T-helper 17 cell (primary cell): ENCODE results near the gene SCGB3A1. TPM values are rescaled to one million over a fixed set of nuclear protein-coding genes. Genes with fewer than 3 reads are reported as not detected.

Experiments used
- ATAC-seq: fragments of 150-1000 bp; cut with Tn5 transposase; 2 replicates; pipeline ENCODE4 v1.10.0; 2021; ENCODE audit warnings: mild to moderate bottlenecking, moderate library complexity
- DNase-seq, 3 donors: peaks; one replicate each; pipeline versions ENCODE4 v3.0.0 to v3.0.0-alpha.2; 2020 to 2021
- H3K9me3 ChIP-seq: one replicate; pipeline ENCODE4 v1.7.0; 2013; ENCODE audit warnings: low read length, mild to moderate bottlenecking; ENCODE audit not compliant: control insufficient read depth, poor library complexity, severe bottlenecking
- H3K27ac Mint-ChIP-seq: one replicate; pipeline ENCODE4 v1.8.0; 2022; ENCODE audit warnings: mild to moderate bottlenecking, moderate library complexity, mixed read lengths
- H3K27me3 Mint-ChIP-seq: one replicate; pipeline ENCODE4 v1.8.0; 2022; ENCODE audit warnings: mixed read lengths
- H3K36me3 Mint-ChIP-seq: one replicate; pipeline ENCODE4 v1.8.0; 2022; ENCODE audit warnings: low read depth, mixed read lengths
- H3K4me1 Mint-ChIP-seq: one replicate; pipeline ENCODE4 v1.8.0; 2022; ENCODE audit warnings: mild to moderate bottlenecking, mixed read lengths
- H3K4me3 Mint-ChIP-seq: one replicate; pipeline ENCODE4 v1.8.0; 2022; ENCODE audit warnings: mild to moderate bottlenecking, moderate library complexity, mixed read lengths
- total RNA-seq, 4 donors: library from RNA in 2 of 4; stranded (reverse) in 2 of 4; gene quantifications; one replicate each; pipeline ENCODE4 v1.2.3 and lab custom pipeline; 2022 to 2026

SCGB3A1 gene
- total RNA-seq, 2 donors from 2014 or later = 4.1 TPM; not detected in 1

- no peaks in the 10 kb centered on the region for H3K9me3 ChIP-seq
- peaks cover 5% of the 10 kb centered on the region for H3K36me3 Mint-ChIP-seq
- peaks cover 5% of the 10 kb centered on the region for H3K4me1 Mint-ChIP-seq
- no peak for DNase-seq
- H3K27ac Mint-ChIP-seq = no peak overlapping the region
- peaks cover 35% of the 10 kb centered on the region for H3K27me3 Mint-ChIP-seq
- H3K4me3 Mint-ChIP-seq = no peak overlapping the region
- no peak for ATAC-seq
Measured at GRCh38 chr5:180596115-180596667, 4.9 kb upstream of the SCGB3A1 start.

GRCh38 chr5:180595381-180596114 is 4.2 kb upstream of the SCGB3A1 start:
- no peak for ATAC-seq
- Mint-ChIP-seq H3K27ac (no peak overlapping the region), H3K4me1 (peaks cover 5% of the 10 kb centered on the region), H3K27me3 (peaks cover 33% of the 10 kb centered on the region), H3K36me3 (peaks cover 5% of the 10 kb centered on the region), H3K4me3 (no peak overlapping the region)
- no peak for DNase-seq
- no peaks in the 10 kb centered on the region for H3K9me3 ChIP-seq

- no peak for DNase-seq
- no peak overlapping the region for H3K4me3 Mint-ChIP-seq
Measured at GRCh38 chr5:180595046-180595379, 3.7 kb upstream of the SCGB3A1 start.

GRCh38 chr5:180594311-180595045 is 3.2 kb upstream of the SCGB3A1 start:
- Mint-ChIP-seq H3K36me3 (peaks cover 5% of the 10 kb centered on the region), H3K27me3 (peaks cover 32% of the 10 kb centered on the region), H3K4me1 (peaks cover 5% of the 10 kb centered on the region), H3K27ac (no peak overlapping the region), H3K4me3 (no peak overlapping the region)
- no peak for DNase-seq
- ATAC-seq = no peak
- no peaks in the 10 kb centered on the region for H3K9me3 ChIP-seq

More at GRCh38 chr5:180595046-180595379, 3.7 kb upstream of the SCGB3A1 start:
- Mint-ChIP-seq H3K27ac (no peak overlapping the region), H3K4me1 (peaks cover 5% of the 10 kb centered on the region), H3K36me3 (peaks cover 5% of the 10 kb centered on the region), H3K27me3 (peaks cover 28% of the 10 kb centered on the region)
- no peak for ATAC-seq
- H3K9me3 ChIP-seq = no peaks in the 10 kb centered on the region

DNA sequence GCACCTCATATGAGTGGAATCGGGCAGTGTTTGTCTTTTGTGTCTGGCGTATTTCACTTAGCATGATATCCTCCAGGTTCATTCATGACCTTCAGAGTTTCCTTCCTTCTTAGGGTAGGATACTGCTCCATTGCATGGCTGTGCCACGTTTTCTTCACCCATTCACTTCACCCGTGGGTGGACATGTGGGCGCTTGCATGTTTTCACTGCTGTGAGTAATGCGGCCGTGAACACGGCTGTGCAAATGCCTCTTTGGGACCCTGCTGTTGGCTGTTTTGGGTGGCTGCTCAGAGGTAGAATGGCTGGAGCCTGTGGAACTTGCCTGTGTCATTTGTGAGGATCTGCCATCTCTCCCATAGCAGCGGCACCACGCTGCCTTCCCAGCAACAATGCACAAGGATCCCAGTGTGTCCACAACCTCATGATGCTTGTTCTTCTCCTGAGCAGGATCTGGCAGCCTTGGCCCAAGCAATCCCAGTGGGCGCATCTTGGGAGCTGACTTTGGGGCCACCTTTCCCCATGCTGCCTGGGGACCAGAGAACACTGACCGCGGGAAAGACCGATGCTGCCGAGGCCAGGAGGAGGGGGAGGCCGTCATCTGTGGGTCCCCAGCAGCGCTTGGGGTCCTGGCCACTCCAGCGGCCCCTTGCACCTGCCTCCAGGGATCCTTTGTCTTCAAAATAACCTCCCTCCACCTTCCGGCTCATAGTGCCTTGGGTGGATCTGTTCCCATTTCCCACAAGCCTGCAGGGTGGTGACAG is 2.3 kb upstream of the SCGB3A1 start:
- H3K4me1 Mint-ChIP-seq = peaks cover 5% of the 10 kb centered on the region
- no peak overlapping the region for H3K4me3 Mint-ChIP-seq
- no peak overlapping the region for H3K27ac Mint-ChIP-seq
- ATAC-seq (no peak), DNase-seq (no peak)
- H3K9me3 ChIP-seq = no peaks in the 10 kb centered on the region
- H3K36me3 Mint-ChIP-seq = peaks cover 5% of the 10 kb centered on the region
- peaks cover 38% of the 10 kb centered on the region for H3K27me3 Mint-ChIP-seq

GRCh38 chr5:180592176-180592575 is 877 bp upstream of the SCGB3A1 start:
- Mint-ChIP-seq H3K4me3 (no peak overlapping the region), H3K27ac (no peak overlapping the region)

GRCh38 chr5:180590543-180591310 is 572 bp downstream of the SCGB3A1 start:
- no peak for DNase-seq
- no peak for ATAC-seq
- Mint-ChIP-seq H3K27ac (no peak overlapping the region), H3K4me3 (no peak overlapping the region), H3K27me3 (peaks cover 32% of the 10 kb centered on the region), H3K36me3 (peaks cover 5% of the 10 kb centered on the region), H3K4me1 (peaks cover 5% of the 10 kb centered on the region)
- no peaks in the 10 kb centered on the region for H3K9me3 ChIP-seq

More at GRCh38 chr5:180592176-180592575, 877 bp upstream of the SCGB3A1 start:
- peaks cover 32% of the 10 kb centered on the region for H3K27me3 Mint-ChIP-seq
- H3K4me1 Mint-ChIP-seq = peaks cover 5% of the 10 kb centered on the region
- no peaks in the 10 kb centered on the region for H3K9me3 ChIP-seq
- no peak for DNase-seq
- peaks cover 5% of the 10 kb centered on the region for H3K36me3 Mint-ChIP-seq
- ATAC-seq = no peak

- Mint-ChIP-seq H3K4me1 (peaks cover 5% of the 10 kb centered on the region), H3K27me3 (peaks cover 32% of the 10 kb centered on the region), H3K27ac (no peak overlapping the region), H3K4me3 (no peak overlapping the region), H3K36me3 (peaks cover 5% of the 10 kb centered on the region)
- ATAC-seq (no peak), DNase-seq (no peak)
- H3K9me3 ChIP-seq = no peaks in the 10 kb centered on the region
Measured at GRCh38 chr5:180589771-180590542, 1.3 kb downstream of the SCGB3A1 start.

DNA sequence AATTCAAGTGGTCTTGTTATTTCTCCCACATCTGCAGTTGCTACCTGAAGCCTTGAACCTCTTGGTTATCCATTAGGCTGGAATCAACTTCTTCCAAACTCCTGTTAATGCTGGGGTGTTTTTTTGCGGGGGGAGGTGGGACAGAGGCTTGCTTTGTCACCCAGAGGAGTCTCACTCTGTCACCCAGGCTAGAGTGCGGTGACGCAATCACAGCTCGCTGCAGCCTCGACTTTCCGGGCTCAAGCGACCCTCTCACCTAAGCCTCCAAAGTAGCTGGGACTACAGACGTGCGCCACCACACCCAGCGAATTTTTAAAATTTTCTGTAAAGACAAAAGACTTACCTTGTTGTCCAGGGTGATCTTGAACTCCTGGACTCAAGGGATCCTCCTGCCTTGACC is 4.4 kb downstream of the SCGB3A1 start:
- ATAC-seq = no peak
- DNase-seq = no peak
- Mint-ChIP-seq H3K36me3 (no peaks in the 10 kb centered on the region), H3K4me3 (no peak overlapping the region), H3K27me3 (peaks cover 11% of the 10 kb centered on the region), H3K4me1 (no peaks in the 10 kb centered on the region), H3K27ac (no peak overlapping the region)
- no peaks in the 10 kb centered on the region for H3K9me3 ChIP-seq

GRCh38 chr5:180586204-180586603 is 5.1 kb downstream of the SCGB3A1 start:
- DNase-seq = no peak

DNA sequence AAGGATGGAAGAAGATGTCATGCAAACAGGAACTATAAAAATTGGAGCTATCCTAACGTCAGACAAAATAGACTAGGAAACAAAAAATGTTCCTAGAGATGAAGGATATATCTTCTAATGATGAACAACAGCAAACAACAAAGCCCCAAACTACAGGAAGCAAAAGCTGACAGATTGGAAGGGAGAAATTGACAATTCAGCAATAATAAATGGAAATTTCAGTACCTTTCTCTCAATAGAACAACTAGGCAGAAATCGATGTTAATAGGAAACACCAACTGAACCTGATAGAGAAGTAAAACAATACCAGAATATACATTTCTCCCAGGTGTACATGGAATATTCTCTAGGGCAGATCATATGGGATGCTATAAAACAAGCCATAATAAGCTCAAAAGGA is 7.6 kb downstream of the SCGB3A1 start:
- Mint-ChIP-seq H3K4me1 (no peaks in the 10 kb centered on the region), H3K27me3 (no peaks in the 10 kb centered on the region), H3K4me3 (no peak overlapping the region), H3K27ac (no peak overlapping the region), H3K36me3 (no peaks in the 10 kb centered on the region)
- H3K9me3 ChIP-seq = no peaks in the 10 kb centered on the region
- no peak for ATAC-seq
- DNase-seq = no peak

More at GRCh38 chr5:180586204-180586603, 5.1 kb downstream of the SCGB3A1 start:
- H3K27ac Mint-ChIP-seq = no peak overlapping the region
- H3K4me3 Mint-ChIP-seq = no peak overlapping the region
- no peaks in the 10 kb centered on the region for H3K4me1 Mint-ChIP-seq
- no peaks in the 10 kb centered on the region for H3K36me3 Mint-ChIP-seq
- no peak for ATAC-seq
- no peaks in the 10 kb centered on the region for H3K9me3 ChIP-seq
- H3K27me3 Mint-ChIP-seq = peaks cover 10% of the 10 kb centered on the region

DNA sequence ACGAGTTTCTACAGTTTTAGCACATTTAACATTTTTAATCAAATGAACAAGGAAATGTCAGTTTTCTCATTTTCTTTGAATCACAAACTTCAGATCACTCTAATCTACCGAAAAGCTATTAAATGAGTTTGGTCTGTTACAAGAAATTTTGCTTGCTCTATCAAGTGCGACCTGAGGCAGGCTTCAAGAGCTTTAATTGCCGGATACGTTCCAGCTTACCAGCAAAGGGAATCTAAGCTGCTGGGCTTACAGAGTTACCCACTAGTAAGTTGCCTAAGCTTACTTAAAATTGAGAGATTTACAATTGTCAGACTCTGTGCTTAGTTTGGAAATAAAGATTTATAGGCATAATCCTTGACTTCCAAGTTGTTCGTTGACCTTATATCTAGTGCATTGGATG is 10.6 kb downstream of the SCGB3A1 start:
- no peaks in the 10 kb centered on the region for H3K36me3 Mint-ChIP-seq
- ATAC-seq = no peak
- H3K9me3 ChIP-seq = no peaks in the 10 kb centered on the region
- no peaks in the 10 kb centered on the region for H3K27me3 Mint-ChIP-seq
- DNase-seq = no peak
- H3K4me1 Mint-ChIP-seq = no peaks in the 10 kb centered on the region
- no peak overlapping the region for H3K27ac Mint-ChIP-seq
- no peak overlapping the region for H3K4me3 Mint-ChIP-seq
